ENCODE data around the gene TEX22. TPM values are rescaled to one million over a fixed set of nuclear protein-coding genes. Genes with fewer than 3 reads are reported as not detected.

Gene TEX22
- total RNA-seq, 4 donors from 2014 or later: 0.41 TPM; not detected in 3

DNA sequence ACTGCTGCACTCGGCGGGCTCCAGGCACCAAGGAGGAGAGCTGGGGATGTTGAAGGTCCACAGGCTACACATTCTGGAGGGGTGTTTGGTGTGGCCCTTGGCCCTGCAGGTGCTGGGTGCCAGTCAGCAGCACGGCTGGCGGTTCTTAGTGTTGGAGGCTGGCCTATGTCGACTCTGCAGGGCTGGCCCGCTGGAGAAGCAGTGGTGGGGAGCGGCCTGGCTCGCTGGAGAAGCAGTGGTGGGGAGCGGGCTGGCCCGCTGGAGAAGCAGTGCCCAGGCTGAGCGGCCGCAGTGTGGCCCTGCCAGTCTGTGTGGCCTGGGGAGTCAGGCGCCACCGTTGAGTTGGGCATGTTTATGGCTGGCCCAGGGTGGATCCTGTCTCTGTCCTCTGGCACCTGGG lies 48.6 kb downstream of the TEX22 start:
- 81% methylated on average over 14 of the region's 14 CpGs; no CpG with 5 or more reads in 1 of the 2 donors for WGBS, 2 donors (ENCODE audit: low coverage in 1 of 2)
- peaks cover 0 to 3% (median 0%) of the 10 kb centered on the region in 4 donors for H3K36me3 ChIP-seq
- in situ Hi-C loops (cut with MboI; ENCODE audit: low pct_ligation_motif_present in 1 of 4, low pct_unique_long_range_greater_than_20kb in 1 of 4, low sequenced_read_pairs in 3 of 4) (no loop called here), intact Hi-C loops (cut with DNase I; ENCODE audit: low total_unique reads) (loop anchor here (5.0 to 10.0 kb wide), 2 partner anchors 72 to 80 kb away; partner anchors contain the start of gene TMEM121)
- H3K9me3 ChIP-seq: no peaks in the 10 kb centered on the region
- no peak overlapping the region for H3K4me3 ChIP-seq
- no peaks in the 10 kb centered on the region for H3K27me3 ChIP-seq
- TF ChIP-seq POLR2AphosphoS5 (IDR thresholded peaks at IDR 0.05) (no peak), EP300 (IDR thresholded peaks at IDR 0.05; ENCODE audit: low read depth) (no peak), POLR2A (IDR thresholded peaks at IDR 0.05) (no peak)
- TF ChIP-seq, protein P1, sequence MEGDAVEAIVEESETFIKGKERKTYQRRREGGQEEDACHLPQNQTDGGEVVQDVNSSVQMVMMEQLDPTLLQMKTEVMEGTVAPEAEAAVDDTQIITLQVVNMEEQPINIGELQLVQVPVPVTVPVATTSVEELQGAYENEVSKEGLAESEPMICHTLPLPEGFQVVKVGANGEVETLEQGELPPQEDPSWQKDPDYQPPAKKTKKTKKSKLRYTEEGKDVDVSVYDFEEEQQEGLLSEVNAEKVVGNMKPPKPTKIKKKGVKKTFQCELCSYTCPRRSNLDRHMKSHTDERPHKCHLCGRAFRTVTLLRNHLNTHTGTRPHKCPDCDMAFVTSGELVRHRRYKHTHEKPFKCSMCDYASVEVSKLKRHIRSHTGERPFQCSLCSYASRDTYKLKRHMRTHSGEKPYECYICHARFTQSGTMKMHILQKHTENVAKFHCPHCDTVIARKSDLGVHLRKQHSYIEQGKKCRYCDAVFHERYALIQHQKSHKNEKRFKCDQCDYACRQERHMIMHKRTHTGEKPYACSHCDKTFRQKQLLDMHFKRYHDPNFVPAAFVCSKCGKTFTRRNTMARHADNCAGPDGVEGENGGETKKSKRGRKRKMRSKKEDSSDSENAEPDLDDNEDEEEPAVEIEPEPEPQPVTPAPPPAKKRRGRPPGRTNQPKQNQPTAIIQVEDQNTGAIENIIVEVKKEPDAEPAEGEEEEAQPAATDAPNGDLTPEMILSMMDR (IDR thresholded peaks at IDR 0.05): no peak
- peaks cover 0 to 4% (median 3%) of the 10 kb centered on the region in 4 donors for H3K4me1 ChIP-seq
- DNase-seq: no peak
- no peak overlapping the region for H3K27ac ChIP-seq

DNA sequence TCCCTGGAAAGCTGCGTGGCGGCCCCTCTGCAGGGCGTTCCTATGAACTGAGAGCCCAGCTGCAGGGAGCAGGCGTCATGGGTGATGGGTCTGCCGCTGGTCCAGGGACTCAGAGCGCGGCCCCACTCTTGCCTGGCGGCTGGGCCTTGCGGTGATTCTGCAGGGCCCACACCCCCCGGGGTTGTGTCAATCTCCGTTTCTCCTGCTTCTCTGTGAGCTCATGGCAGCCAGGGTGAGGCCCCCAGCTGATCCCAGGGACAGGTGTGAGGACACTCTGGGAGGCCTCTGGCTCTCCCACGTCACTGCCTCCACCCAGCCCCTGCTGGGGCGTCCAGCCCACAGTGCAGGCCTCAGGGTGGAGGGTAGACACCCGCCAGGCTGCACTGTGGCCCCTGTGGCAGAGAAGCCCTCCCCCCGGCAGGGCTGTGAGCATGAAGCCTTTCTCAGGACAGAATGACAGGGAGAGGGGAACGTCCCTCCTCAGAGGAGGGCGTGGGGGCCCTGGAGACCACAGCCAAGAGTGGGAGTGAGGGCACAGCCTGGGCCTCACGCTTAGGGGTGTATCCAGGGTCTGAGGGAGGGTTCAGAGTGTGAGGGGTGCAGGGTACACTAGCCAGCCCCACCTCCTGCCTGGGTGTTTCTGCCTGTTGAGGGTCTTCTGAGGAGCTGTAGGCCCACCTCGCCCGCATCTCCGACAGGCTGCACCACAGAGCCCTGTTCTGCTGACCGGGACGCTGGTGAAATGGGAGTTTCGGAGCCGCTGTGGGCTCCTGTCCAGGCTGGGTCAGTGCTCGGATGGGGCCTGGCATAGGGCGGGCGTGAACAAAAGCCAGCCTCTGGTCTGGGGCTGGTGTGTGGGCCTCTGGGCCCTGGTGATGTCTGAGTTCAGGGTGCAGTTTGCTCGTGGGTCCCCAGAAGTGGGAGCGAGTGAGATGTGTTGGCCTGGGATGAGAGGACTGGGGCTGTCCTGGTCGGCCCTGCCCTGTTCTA lies 49.6 kb downstream of the TEX22 start:
- DNase-seq: no peak
- intact Hi-C loops (cut with DNase I; ENCODE audit: low total_unique reads) (loop anchor here (5.0 to 10.0 kb wide), 2 partner anchors 73 to 79 kb away; partner anchors contain the start of gene TMEM121), in situ Hi-C loops (cut with MboI; ENCODE audit: low pct_ligation_motif_present in 1 of 4, low pct_unique_long_range_greater_than_20kb in 1 of 4, low sequenced_read_pairs in 3 of 4) (no loop called here)
- Histone ChIP-seq H3K4me1 (peaks cover 0 to 4% (median 3%) of the 10 kb centered on the region in 4 donors), H3K27me3 (no peaks in the 10 kb centered on the region), H3K9me3 (no peaks in the 10 kb centered on the region), H3K4me3 (no peak overlapping the region), H3K36me3 (peaks cover 0 to 3% (median 0%) of the 10 kb centered on the region in 4 donors), H3K27ac (no peak overlapping the region)
- WGBS, 2 donors (ENCODE audit: low coverage in 1 of 2): 87% methylated on average over 29 of the region's 31 CpGs; no CpG with 5 or more reads in 1 of the 2 donors
- no peak for TF ChIP-seq POLR2AphosphoS5 (IDR thresholded peaks at IDR 0.05)
- TF ChIP-seq, protein P1 (IDR thresholded peaks at IDR 0.05): no peak
- TF ChIP-seq EP300 (IDR thresholded peaks at IDR 0.05; ENCODE audit: low read depth): no peak
- TF ChIP-seq POLR2A (IDR thresholded peaks at IDR 0.05): no peak

DNA sequence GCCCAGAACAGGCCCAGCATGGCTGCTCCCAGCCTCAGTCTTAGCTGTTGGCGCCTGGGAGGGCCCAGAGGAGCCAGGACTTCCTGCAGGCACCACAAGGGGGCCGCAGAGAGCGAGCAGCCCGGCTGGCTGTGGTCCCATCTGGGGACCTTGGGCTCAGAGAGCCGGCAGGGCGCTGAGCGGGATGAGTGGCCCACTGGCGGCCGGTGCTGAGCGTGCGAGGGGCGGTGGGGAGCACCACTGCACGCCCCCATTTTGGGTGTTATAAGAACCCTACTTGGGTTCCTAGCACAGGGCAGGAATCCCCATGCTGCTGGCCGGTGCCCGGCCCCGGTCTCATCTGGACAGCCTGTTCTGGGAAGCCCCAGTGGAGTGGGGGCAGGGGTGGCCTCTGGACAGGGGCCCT lies 50.4 kb downstream of the TEX22 start:
- peaks cover 0 to 4% (median 3%) of the 10 kb centered on the region in 4 donors for H3K4me1 ChIP-seq
- no peaks in the 10 kb centered on the region for H3K9me3 ChIP-seq
- intact Hi-C loops (cut with DNase I; ENCODE audit: low total_unique reads): loop anchor here (5.0 to 10.0 kb wide), 2 partner anchors 74 to 79 kb away; partner anchors contain the start of gene TMEM121
- H3K27me3 ChIP-seq: no peaks in the 10 kb centered on the region
- no peak overlapping the region for H3K4me3 ChIP-seq
- TF ChIP-seq POLR2A (IDR thresholded peaks at IDR 0.05): no peak
- TF ChIP-seq, protein P1 (IDR thresholded peaks at IDR 0.05): peak; percentile 82 to 92 (median 88)
- no peak for TF ChIP-seq EP300 (IDR thresholded peaks at IDR 0.05; ENCODE audit: low read depth)
- TF ChIP-seq POLR2AphosphoS5 (IDR thresholded peaks at IDR 0.05): peak in 2 of 3 donors; percentile 17 to 24
- H3K36me3 ChIP-seq: peaks cover 0 to 3% (median 0%) of the 10 kb centered on the region in 4 donors
- DNase-seq: peak; percentile 66
- WGBS, 2 donors (ENCODE audit: low coverage in 1 of 2): 36% methylated on average over 15 of the region's 16 CpGs; no CpG with 5 or more reads in 1 of the 2 donors
- H3K27ac ChIP-seq: no peak overlapping the region
- in situ Hi-C loops (cut with MboI; ENCODE audit: low pct_ligation_motif_present in 1 of 4, low pct_unique_long_range_greater_than_20kb in 1 of 4, low sequenced_read_pairs in 3 of 4): no loop called here
